ENCODE data around the gene BDKRB2.

The BDKRB2 gene

GRCh38 chr14:96198430-96199130 lies 6.1 kb upstream of the BDKRB2 start:
- no peak for DNase-seq

DNA sequence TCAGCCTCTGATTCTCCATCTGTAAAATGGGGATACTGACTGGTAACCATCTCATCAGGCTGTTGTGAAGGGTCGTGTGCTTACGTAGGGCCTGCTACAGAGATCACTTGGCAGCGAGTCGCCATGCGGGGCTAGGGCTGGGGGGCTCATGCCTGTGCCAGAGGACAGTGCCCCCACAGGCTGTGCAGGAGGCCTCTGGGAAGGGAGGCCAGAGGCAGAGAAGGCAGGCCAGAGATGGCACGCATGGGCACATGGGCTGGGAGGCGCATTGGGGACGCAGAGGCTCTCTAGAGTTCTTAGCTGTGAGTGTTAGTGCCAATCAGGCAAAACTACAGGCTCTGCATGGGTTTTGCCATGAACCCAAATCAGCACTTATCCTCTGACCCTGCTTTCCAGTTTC lies 3.5 kb upstream of the BDKRB2 start:
- DNase-seq = no peak

DNA sequence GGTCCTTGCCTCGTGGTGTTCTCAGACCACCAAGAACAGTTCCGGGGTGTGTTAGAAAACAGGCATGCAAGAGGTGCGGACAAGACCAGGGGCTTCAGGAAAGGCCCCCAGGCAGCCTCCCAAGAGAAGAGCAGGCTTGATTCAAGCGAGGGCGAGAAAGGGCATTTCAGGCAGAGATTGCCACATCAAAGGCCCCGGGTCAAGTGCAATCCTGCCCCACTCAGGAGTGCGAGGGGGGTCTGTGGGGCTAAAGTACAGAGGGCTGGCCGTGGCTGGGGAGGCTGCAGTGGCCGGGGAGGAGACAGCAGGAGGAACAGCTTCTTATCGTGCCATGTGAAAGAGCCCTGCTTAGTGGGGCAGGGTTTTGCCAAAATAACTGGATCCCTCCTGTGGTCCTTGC lies 2.7 kb upstream of the BDKRB2 start:
- DNase-seq = no peak

- DNase-seq = no peak
Observed at GRCh38 chr14:96202441-96203094, 2.1 kb upstream of the BDKRB2 start.

GRCh38 chr14:96203116-96203515 lies 1.5 kb upstream of the BDKRB2 start:
- DNase-seq = no peak

- no peak for DNase-seq
Observed at GRCh38 chr14:96203635-96204034, 1.0 kb upstream of the BDKRB2 start.

DNA sequence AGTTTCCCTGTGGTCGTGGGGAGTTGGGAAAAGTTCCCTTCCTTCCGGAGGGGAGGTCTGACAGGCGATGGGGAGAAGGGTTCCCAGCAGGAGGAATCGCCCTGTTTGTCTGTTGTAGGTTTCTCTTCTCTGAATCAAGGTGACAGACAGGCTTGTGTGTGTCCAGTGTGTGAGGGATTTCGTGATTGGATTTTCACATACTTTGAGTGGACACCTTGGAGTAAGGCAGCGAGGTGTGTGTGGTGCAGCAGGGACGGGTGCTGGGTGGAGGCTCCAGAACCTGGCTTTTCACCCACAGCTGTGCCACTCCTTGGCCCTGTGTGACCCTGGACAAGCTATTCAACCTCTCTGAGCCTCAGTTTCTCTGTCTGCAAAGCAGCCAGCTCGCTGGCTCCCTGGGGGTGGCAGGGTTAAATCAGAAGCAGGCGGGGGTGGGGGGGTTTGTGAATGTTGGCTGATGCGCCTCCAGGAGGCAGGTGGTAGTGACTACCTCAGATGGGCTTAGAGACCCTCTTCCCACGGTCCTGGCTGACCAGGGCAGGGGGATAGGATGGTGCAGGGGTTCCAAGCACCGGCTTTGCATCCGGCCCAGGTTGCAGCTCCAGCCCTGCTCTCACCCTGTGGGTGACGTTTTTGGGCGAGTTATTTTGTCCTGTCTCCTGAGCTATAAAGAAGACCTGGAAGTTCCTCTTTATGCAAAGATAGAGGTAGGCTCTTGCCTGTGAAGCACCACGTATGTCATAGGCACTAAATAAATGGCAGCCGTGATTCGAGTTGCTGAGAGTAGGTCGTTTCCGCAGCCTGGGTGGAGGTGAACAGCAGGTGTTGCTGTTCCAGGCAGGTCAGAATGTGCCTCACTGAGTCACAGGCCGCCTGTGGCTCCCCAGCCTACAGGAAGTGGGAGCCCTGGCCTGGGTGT lies 679 bp downstream of the BDKRB2 start:
- DNase-seq = no peak

DNA sequence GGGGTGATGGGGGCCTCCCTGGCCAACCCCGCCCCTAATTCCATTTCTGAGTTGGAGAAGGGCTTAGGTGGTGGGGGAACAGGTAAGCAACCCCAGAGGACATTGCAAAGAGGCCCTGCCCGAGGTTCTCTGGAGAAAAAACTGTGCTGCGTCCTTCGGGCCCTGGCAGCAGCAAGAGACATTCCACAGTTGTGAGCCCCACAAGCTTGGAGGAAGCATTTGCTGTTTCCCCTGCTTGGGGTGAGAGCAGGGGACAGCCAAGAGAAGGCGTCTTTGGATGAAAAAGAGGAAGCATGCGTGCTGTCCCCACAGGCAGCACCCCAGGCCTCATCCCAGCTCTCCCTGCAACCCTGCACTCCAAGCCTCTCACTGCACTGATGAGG lies 1.3 kb downstream of the BDKRB2 start:
- no peak for DNase-seq

- no peak for DNase-seq
Observed at GRCh38 chr14:96206461-96206860, 1.8 kb downstream of the BDKRB2 start.

- no peak for DNase-seq
Observed at GRCh38 chr14:96207686-96208085, 3.0 kb downstream of the BDKRB2 start.

DNA sequence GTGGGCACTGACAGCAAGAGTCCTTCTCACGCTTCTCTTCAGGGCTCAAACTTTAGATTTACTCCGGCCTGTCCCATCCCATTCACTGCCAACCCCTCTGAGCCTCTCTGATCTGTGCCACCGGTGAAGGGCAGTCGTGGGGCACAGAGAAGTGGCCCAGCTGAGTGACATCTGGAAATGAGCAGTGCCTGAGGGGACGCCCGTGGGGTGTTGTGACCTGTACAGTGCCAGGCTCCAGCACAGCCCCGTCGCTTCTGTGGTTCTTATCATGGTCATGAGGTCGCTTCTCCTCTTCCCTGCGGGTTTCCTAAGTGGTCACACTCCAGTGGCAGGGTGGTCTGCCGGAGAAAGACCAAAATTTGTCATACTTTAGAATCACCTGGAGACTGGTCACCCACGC lies 4.1 kb downstream of the BDKRB2 start:
- DNase-seq = no peak

DNA sequence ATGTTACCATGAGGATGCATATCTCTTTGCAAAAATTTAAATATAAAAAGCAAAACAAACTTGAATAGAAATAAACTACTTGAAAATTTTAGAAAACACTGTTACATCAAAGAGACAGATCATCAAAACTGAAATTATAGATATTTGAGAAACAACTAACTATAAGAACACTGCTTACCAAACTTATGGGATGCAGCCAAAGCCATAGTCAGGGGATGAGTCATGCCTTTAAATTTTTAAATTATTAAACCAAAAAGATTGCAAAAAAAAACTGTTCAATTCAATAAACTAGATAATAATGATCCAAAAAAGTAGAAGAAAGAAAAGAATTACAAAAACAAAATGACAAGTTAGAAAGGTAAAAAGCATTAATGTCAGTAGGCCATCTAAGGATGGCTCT lies 7.5 kb downstream of the BDKRB2 start:
- DNase-seq = no peak

DNA sequence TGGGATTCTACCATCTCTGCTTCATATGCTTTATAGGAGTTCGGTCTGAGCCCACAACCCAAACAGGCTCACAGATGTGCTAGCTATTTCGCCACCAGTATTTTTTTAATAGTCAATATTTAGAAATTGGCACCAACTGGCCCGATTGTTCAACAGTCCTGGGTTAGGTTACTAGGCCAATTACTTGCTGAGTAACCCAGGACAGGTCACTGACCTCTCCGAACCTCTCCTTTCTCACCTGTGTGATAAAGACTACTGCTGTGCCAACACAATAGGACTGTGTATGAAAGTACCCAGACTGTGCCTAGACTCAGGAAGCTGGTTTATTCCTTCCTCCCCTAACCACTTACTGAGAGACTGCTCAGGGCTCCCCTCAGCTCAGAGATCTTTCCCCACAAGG lies 8.3 kb downstream of the BDKRB2 start:
- DNase-seq = no peak

GRCh38 chr14:96213871-96214465 lies 9.3 kb downstream of the BDKRB2 start:
- no peak for DNase-seq

DNA sequence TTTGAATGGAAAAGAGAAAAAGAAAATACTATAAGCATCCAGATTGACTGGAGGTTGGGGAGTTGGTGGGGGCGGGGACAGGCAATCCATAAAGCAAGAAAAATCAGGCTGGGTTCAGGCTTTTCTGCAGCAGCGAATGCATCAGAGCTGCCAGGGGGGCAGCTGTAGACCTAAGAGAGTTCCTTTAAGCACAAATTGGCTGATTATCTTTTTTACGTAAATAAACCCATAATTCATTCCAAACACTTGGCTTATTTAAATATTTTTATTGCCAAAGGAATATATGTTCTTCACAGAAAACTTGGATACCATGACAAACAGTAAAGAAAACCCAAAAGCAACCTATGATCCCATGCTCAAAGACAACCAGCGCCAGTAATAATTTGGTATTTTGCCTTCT lies 10.2 kb downstream of the BDKRB2 start:
- no peak for DNase-seq

DNA sequence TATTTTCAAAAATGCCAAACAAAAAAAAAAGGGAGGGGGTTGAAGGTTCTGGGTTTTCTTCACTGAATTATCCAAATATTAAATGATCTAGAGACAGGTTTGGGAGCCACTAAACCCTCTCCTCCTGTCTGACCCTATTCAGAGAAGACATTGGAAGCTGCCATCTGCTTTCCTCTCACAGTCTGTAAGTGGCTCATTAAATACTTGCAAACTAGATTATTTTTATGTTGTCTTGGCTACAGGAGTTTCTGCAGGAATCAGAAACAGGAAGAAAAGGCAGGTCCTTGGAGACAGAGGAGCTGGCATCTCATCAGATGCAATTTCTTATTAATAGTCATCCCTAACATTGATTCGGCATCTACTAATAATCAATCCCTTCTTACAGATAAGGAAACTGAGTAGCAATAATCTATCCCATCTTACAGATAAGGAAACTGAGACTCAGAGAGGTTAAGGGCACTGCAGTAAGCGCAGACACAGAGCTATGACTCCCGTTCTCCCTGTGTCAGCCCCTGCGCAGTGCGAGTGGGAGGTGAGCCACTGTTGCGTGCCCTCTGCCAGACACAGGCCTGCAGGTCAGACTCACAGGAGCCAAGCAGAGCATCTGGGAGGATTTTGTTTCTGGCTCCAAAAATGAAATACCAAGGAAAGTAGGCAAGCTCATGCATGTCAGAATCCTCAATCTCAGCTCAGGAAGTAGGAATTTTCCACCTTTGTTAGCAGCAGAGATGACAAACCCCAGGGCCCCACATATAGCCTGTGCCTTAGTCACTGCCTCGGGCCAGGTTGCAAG lies 11.0 kb downstream of the BDKRB2 start:
- no peak for DNase-seq

GRCh38 chr14:96216627-96217026 lies 12.0 kb downstream of the BDKRB2 start:
- no peak for DNase-seq

- no peak for DNase-seq
Observed at GRCh38 chr14:96217376-96217913, 12.8 kb downstream of the BDKRB2 start.

DNA sequence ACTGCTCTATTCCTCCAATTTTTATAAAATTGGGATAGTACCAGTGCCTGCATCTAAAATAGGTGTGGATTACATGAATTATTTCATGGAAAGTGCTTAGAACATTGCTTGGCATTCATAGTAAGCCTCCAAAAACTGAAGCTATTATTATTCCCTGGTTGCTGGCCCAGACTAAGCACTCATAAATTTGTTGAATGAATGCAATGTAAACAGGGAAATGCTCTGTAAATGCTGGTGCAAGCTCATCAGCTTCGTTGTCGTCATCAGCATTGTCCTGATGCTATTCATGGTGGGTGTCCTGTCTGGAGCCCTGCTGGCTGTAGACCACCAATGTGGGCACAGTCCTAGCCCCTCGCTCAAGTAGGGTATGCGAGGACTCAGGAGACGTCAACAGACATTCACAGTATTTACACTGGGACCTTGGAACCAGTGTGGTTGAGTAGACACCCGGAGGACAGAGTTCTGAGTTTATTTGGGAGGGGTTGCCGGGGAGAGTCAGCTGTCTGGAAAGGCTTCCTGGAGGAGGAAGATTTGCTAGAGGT lies 16.5 kb downstream of the BDKRB2 start:
- DNase-seq = no peak

DNA sequence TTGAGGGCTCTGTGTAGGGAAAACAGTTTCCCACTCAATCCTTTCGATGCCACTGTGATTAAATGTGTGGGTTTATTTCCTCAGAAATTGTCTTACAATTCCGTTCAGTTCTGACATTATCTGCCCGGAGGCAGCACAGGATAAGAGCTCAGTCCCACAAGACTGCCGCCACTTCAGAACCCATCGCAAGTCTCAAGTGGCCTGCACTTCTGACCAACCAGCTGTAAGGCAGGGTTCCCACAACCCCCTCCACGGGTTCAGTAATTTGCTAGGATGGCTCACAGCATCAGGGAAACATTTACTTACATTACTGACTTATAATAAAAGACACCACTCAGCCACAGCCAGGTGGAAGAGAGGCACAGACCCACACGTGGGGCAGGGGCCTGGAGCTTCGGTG lies 17.2 kb downstream of the BDKRB2 start:
- DNase-seq = no peak

GRCh38 chr14:96224480-96225096 lies 19.9 kb downstream of the BDKRB2 start:
- DNase-seq = no peak

- DNase-seq = no peak
Observed at GRCh38 chr14:96225213-96225612, 20.6 kb downstream of the BDKRB2 start.

Data from activated T-cell treated with anti-CD3 and anti-CD28 coated beads, Interleukin-2, amount 50 U/mL, for 1 hour (primary cell).